Right lobe of liver (tissue), 4 donors: ENCODE measurements around the gene RBMS3.

ENCODE experiments used
- CTCF ChIP-seq, 4 donors: fragments of 200-600 bp in 3 of 4; fragments of 450-650 bp in 1 of 4; IDR thresholded peaks; one replicate each; pipeline versions ENCODE4 v1.5.1 to v1.8.0; 2016 to 2022; ENCODE audit warnings: antibody characterized with exemption in 4 of 4, mild to moderate bottlenecking in 2 of 4
- POLR2A ChIP-seq: fragments of 450-650 bp; IDR thresholded peaks from one replicate; pipeline ENCODE4 v1.6.1; 2017; ENCODE audit warnings: antibody characterized with exemption, mild to moderate bottlenecking
- donor health status: DM: no; HTN: no; CAD: no.
- donor health status: DM: no; HTN: no; CAD: no.
- donor health status: DM: no; HTN: yes; CAD: no.

GRCh38 chr3:29249829-29250345 is 31.0 kb upstream of the RBMS3 start:
- TF ChIP-seq POLR2A (no peak), CTCF (IDR thresholded peaks at IDR 0.05) (no peak)
